B cell (primary cell): ENCODE data around the gene CIART. TPM values are rescaled to one million over a fixed set of nuclear protein-coding genes. Genes with fewer than 3 reads are reported as not detected.
A peak's percentile ranks its signal among the peaks of the same experiment; 100 is the strongest.

Source experiments
- ATAC-seq: fragments of 200-7000 bp; cut with Tn5 transposase; one replicate; pipeline ENCODE4 v1.10.0; 2021; ENCODE audit warnings: low read depth, mild to moderate bottlenecking, moderate number of reproducible peaks, moderate library complexity
- CTCF ChIA-PET: fragments of 350-600 bp; sonication (Branson Sonifier 250); formaldehyde crosslinking; loops from one replicate; lab custom pipeline; 2021; ENCODE audit warnings: antibody characterized with exemption, inconsistent platforms; lab: Charles Lee
- POLR2A ChIA-PET: fragments of 350-600 bp; sonication (Branson Sonifier 250); formaldehyde crosslinking; loops from one replicate; lab custom pipeline; 2021; ENCODE audit warnings: antibody characterized with exemption; lab: Charles Lee
- DNase-seq: peaks from one replicate; pipeline ENCODE4 v3.0.0; 2013
- H2AFZ ChIP-seq: 2 replicates; pipeline ENCODE4 v1.6.1; 2012; ENCODE audit warnings: mild to moderate bottlenecking, low read depth, low read length; ENCODE audit not compliant: insufficient read depth, poor library complexity, severe bottlenecking
- H3K27ac ChIP-seq, 2 donors: 1 replicate in 1 of 2; 2 replicates in 1 of 2; pipeline ENCODE4 v1.5.1; 2012 to 2013; ENCODE audit warnings: low read length in 2 of 2, mild to moderate bottlenecking in 2 of 2, moderate library complexity in 1 of 2
- H3K27me3 ChIP-seq, 4 experiments: fragments of 200-600 bp in 1 of 4; sonication (generic) in 1 of 4; replicated peaks in 1 of 4; 1 replicate in 2 of 4; 2 replicates in 2 of 4; pipeline versions ENCODE4 v1.6.1 to v1.7.0; 2013 to 2016; ENCODE audit warnings: low read length in 3 of 4, mild to moderate bottlenecking in 2 of 4, mixed read lengths in 1 of 4, moderate library complexity in 1 of 4; ENCODE audit not compliant: insufficient read depth in 4 of 4, control insufficient read depth in 3 of 4; ENCODE audit errors: control extremely low read depth in 1 of 4
- H3K36me3 ChIP-seq, 2 experiments: replicated peaks in 1 of 2; 1 replicate in 1 of 2; 2 replicates in 1 of 2; pipeline versions ENCODE4 v1.6.1 to v1.7.1; 2013; ENCODE audit warnings: low read length in 1 of 2; ENCODE audit not compliant: insufficient read depth in 2 of 2, control insufficient read depth in 1 of 2; ENCODE audit errors: control extremely low read depth in 1 of 2, extremely low read depth in 1 of 2
- H3K4me1 ChIP-seq, 2 donors: fragments of 200-600 bp in 1 of 2; sonication (generic) in 1 of 2; 1 replicate in 1 of 2; 2 replicates in 1 of 2; pipeline versions ENCODE4 v1.5.1 to v1.6.1; 2013 to 2017; ENCODE audit warnings: low read length in 2 of 2; ENCODE audit not compliant: control insufficient read depth in 2 of 2, insufficient read depth in 2 of 2
- H3K4me2 ChIP-seq: replicated peaks from 2 replicates; pipeline ENCODE3; 2012; ENCODE audit warnings: mild to moderate bottlenecking, low read depth, low read length; ENCODE audit not compliant: poor library complexity, severe bottlenecking
- H3K4me3 ChIP-seq, 5 experiments: fragments of 200-600 bp in 1 of 5; sonication (generic) in 1 of 5; 1 replicate in 3 of 5; 2 replicates in 2 of 5; pipeline versions ENCODE4 v1.5.1 to v1.7.0; 2011 to 2016; ENCODE audit warnings: low read length in 4 of 5, mild to moderate bottlenecking in 4 of 5, low read depth in 2 of 5, control low read depth in 1 of 5, moderate library complexity in 1 of 5; ENCODE audit not compliant: insufficient read depth in 1 of 5; ENCODE audit errors: control extremely low read depth in 1 of 5, extremely low read depth in 1 of 5
- H3K79me2 ChIP-seq: fragments of 200-600 bp; sonication (generic); one replicate; pipeline ENCODE4 v1.6.0; 2016; ENCODE audit warnings: low read length; ENCODE audit not compliant: control insufficient read depth, insufficient read depth
- H3K9ac ChIP-seq: fragments of 200-600 bp; sonication (generic); 2 replicates; pipeline ENCODE4 v1.6.1; 2017; ENCODE audit warnings: mild to moderate bottlenecking, low read length, moderate library complexity
- H3K9me3 ChIP-seq, 3 donors: one replicate each; pipeline versions ENCODE4 v1.6.1 to v1.7.1; 2013; ENCODE audit warnings: low read length in 2 of 3; ENCODE audit not compliant: control insufficient read depth in 2 of 3, insufficient read depth in 1 of 3; ENCODE audit errors: control extremely low read depth in 1 of 3
- H4K20me1 ChIP-seq: 2 replicates; pipeline ENCODE4 v1.6.0; 2012; ENCODE audit warnings: mild to moderate bottlenecking, low read length; ENCODE audit not compliant: insufficient read depth, control insufficient read depth, poor library complexity, severe bottlenecking
- H3K27ac Mint-ChIP-seq: one replicate; pipeline ENCODE4 v1.8.0; 2021; ENCODE audit warnings: mixed read lengths
- H3K27me3 Mint-ChIP-seq: one replicate; pipeline ENCODE4 v1.8.0; 2021; ENCODE audit warnings: mixed read lengths
- H3K4me1 Mint-ChIP-seq: one replicate; pipeline ENCODE4 v1.8.0; 2021; ENCODE audit warnings: mixed read lengths
- H3K4me3 Mint-ChIP-seq: one replicate; pipeline ENCODE4 v1.8.0; 2021; ENCODE audit warnings: mixed read lengths
- H3K9me3 Mint-ChIP-seq: one replicate; pipeline ENCODE4 v1.8.0; 2022; ENCODE audit warnings: mixed read lengths; ENCODE audit not compliant: insufficient read depth
- EZH2 ChIP-seq: IDR thresholded peaks from 2 replicates; pipeline ENCODE4 v1.6.1; 2012; ENCODE audit warnings: borderline replicate concordance, low read depth, mild to moderate bottlenecking, moderate library complexity, low read length; ENCODE audit not compliant: insufficient read depth, poor library complexity, severe bottlenecking
- WGBS: methylation state at CpG from one replicate; pipeline ENCODE4 v1.1.5; 2013; ENCODE audit warnings: missing lambda C conversion rate; ENCODE audit not compliant: insufficient coverage; 5-methylcytosine and 5-hydroxymethylcytosine counted together
- intact Hi-C: fragments of 100-400 bp; cut with micrococcal nuclease; formaldehyde crosslinking; loops from one replicate; pipeline ENCODE4 v1.10.0; 2022
- polyA plus RNA-seq: library from polyadenylated mRNA; depleted of rRNA; stranded (reverse); fragments of >200 nt; gene quantifications from 2 replicates; pipeline ENCODE4 v1.2.3, GENCODE V29; 2012
- total RNA-seq, 2 donors: library from RNA; stranded (reverse); fragments of 120-200 nt in 1 of 2; gene quantifications; 1 replicate in 1 of 2; 2 replicates in 1 of 2; pipeline versions ENCODE4 v1.2.3 to v1.2.4, GENCODE V29; 2013 to 2022
- TF ChIP-seq, protein P1 (sequence below): fragments of 200-600 bp; IDR thresholded peaks from one replicate; pipeline ENCODE4 v1.8.0; 2022; ENCODE audit warnings: antibody characterized with exemption, mild to moderate bottlenecking

CIART gene
- total and polyA plus RNA-seq, 2 donors (not counting 1 experiment from before 2014, with no cell fraction given): 0.46 TPM; not detected in 1

DNA sequence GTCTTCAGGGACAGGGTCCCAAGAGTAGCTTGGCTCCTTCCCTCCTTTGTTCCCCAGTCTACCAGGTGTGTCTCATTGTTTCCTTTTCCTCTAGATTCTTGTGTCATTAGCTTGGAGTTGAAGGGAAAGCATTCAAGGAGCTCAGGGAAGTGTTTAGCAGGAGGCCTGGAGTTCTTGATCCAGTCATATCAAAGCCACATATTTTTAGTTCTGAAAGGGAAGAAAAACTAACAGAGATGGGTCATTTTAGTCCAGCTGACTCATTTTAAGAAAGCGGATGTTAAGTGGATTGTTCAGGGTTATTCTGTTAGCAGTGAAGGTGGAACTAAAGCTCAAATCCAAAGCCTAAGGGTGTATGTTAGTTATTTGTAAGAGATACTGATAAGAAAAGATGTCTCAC is 9.0 kb upstream of the CIART start:
- H3K9ac ChIP-seq: no peak overlapping the region
- no CpG with 5 or more reads among the region's 1 CpG for WGBS
- H3K9me3 ChIP-seq: no peaks in the 10 kb centered on the region
- no peak overlapping the region for H3K4me3 ChIP-seq
- DNase-seq (no peak), ATAC-seq (no peak)
- H3K4me3 Mint-ChIP-seq: no peak overlapping the region
- no peaks in the 10 kb centered on the region for H4K20me1 ChIP-seq
- H3K27ac ChIP-seq: no peak overlapping the region
- no peak overlapping the region for H3K4me2 ChIP-seq
- H3K27me3 ChIP-seq: no peaks in the 10 kb centered on the region
- no peak for TF ChIP-seq EZH2
- TF ChIP-seq, protein P1, sequence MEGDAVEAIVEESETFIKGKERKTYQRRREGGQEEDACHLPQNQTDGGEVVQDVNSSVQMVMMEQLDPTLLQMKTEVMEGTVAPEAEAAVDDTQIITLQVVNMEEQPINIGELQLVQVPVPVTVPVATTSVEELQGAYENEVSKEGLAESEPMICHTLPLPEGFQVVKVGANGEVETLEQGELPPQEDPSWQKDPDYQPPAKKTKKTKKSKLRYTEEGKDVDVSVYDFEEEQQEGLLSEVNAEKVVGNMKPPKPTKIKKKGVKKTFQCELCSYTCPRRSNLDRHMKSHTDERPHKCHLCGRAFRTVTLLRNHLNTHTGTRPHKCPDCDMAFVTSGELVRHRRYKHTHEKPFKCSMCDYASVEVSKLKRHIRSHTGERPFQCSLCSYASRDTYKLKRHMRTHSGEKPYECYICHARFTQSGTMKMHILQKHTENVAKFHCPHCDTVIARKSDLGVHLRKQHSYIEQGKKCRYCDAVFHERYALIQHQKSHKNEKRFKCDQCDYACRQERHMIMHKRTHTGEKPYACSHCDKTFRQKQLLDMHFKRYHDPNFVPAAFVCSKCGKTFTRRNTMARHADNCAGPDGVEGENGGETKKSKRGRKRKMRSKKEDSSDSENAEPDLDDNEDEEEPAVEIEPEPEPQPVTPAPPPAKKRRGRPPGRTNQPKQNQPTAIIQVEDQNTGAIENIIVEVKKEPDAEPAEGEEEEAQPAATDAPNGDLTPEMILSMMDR: no peak
- no peak overlapping the region for H2AFZ ChIP-seq
- peaks cover 11% of the 10 kb centered on the region for H3K79me2 ChIP-seq
- ChIA-PET POLR2A (interaction anchor here (0.5 kb wide), 1 partner anchor 204 kb away, joined by 3 read pairs; no protein-coding TSS in a partner anchor), CTCF (interaction anchor here (1.2 to 2.2 kb wide), 2 partner anchors 13 to 17 kb away, joined by 3 to 8 read pairs; no protein-coding TSS in a partner anchor)
- no peaks in the 10 kb centered on the region for H3K36me3 ChIP-seq
- H3K4me1 Mint-ChIP-seq: peaks cover 14% of the 10 kb centered on the region
- H3K27ac Mint-ChIP-seq: no peak overlapping the region
- H3K9me3 Mint-ChIP-seq: no peaks in the 10 kb centered on the region
- H3K4me1 ChIP-seq: peaks cover 7 to 13% of the 10 kb centered on the region in 2 donors
- peaks cover 10% of the 10 kb centered on the region for H3K27me3 Mint-ChIP-seq
- intact Hi-C loops: no loop called here

DNA sequence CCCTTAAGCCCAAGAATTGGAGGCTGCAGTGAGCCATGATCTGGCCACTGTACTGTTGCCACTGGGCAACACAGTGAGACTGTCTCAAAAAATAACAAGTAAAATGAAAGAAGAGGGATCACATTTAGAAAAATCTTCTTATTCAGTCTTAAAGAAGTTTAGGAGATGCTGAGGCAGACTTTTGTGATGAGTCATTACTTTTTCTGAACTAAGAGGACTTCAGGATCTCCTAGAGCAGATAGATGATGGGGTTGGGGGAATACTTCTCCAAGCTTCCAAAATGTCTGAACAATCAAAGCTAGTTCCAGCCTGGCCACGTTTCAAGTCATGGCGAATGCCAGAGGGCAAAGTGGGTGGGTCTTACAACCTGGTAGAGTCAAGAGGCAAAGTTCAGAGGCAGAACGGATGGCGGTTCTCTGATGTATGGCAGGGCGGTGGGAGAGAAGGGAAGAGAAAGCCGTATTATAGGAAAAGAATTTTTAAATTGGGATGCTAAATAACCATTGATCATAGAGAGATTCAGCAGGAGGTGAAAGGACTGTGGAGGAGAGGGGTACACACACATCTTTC is 2.1 kb upstream of the CIART start:
- Histone ChIP-seq H3K9me3 (peaks cover 0 to 12% (median 0%) of the 10 kb centered on the region in 3 donors), H2AFZ (no peak overlapping the region), H3K36me3 (no peaks in the 10 kb centered on the region), H3K79me2 (no peaks in the 10 kb centered on the region), H3K4me2 (no peak overlapping the region), H3K4me3 (no peak overlapping the region), H3K4me1 (peaks cover 20 to 23% of the 10 kb centered on the region in 2 donors), H4K20me1 (no peaks in the 10 kb centered on the region), H3K9ac (no peak overlapping the region), H3K27ac (no peak overlapping the region), H3K27me3 (peaks cover 0 to 12% (median 3%) of the 10 kb centered on the region in 4 experiments)
- no peak for DNase-seq
- ChIA-PET CTCF (interaction anchor here (1.7 to 3.6 kb wide), 3 partner anchors 10 to 24 kb away, joined by 6 to 60 read pairs (median 22); partner anchors contain the start of genes APH1A and CA14), POLR2A (no interaction called here)
- intact Hi-C loops: loop anchor here (5.0 kb wide), 1 partner anchor 43 kb away; the partner anchor contains the start of gene ANP32E
- H3K27me3 Mint-ChIP-seq: peaks cover 7% of the 10 kb centered on the region
- TF ChIP-seq EZH2: no peak
- TF ChIP-seq, protein P1: no peak
- no peaks in the 10 kb centered on the region for H3K9me3 Mint-ChIP-seq
- H3K4me3 Mint-ChIP-seq: peak overlapping the region; percentile 20
- no peak for ATAC-seq
- no peak overlapping the region for H3K27ac Mint-ChIP-seq
- H3K4me1 Mint-ChIP-seq: peaks cover 18% of the 10 kb centered on the region
- WGBS: 93% methylated on average over 5 of the region's 6 CpGs
